Esophagus muscularis mucosa (tissue), 4 donors: ENCODE measurements around the gene TRIM2. TPM values are rescaled to one million over a fixed set of nuclear protein-coding genes. Genes with fewer than 3 reads are reported as not detected.

Source experiments
- DNase-seq: peaks from one replicate; pipeline ENCODE4 v3.0.0-alpha.2; 2017; ENCODE audit errors: extremely low spot score
- H3K27ac ChIP-seq, 4 donors: fragments of 200-600 bp; sonication (generic); replicated peaks in 1 of 4; 1 replicate in 3 of 4; 2 replicates in 1 of 4; pipeline ENCODE4 v1.5.1; 2016 to 2019; ENCODE audit warnings: mild to moderate bottlenecking in 1 of 4
- H3K27me3 ChIP-seq, 4 donors: fragments of 200-600 bp; sonication (generic); one replicate each; pipeline versions ENCODE4 v1.5.1 to v1.6.0; 2016 to 2019
- H3K36me3 ChIP-seq, 4 donors: fragments of 200-600 bp; sonication (generic); one replicate each; pipeline ENCODE4 v1.5.1; 2016 to 2019
- H3K4me1 ChIP-seq, 4 donors: fragments of 200-600 bp; sonication (generic); one replicate each; pipeline ENCODE4 v1.5.1; 2016 to 2019
- H3K4me3 ChIP-seq, 4 donors: fragments of 200-600 bp; sonication (generic); 1 replicate in 2 of 4; 2 replicates in 2 of 4; pipeline ENCODE4 v1.5.1; 2016 to 2019; ENCODE audit warnings: mild to moderate bottlenecking in 4 of 4, moderate library complexity in 1 of 4
- H3K9me3 ChIP-seq, 4 donors: fragments of 200-600 bp; sonication (generic); 1 replicate in 3 of 4; 2 replicates in 1 of 4; pipeline ENCODE4 v1.5.1; 2016 to 2019
- CTCF ChIP-seq, 3 experiments: fragments of 200-600 bp in 2 of 3; fragments of 450-650 bp in 1 of 3; sonication (generic) in 2 of 3; IDR thresholded peaks; one replicate each; pipeline ENCODE4 v1.5.1; 2017 to 2019; ENCODE audit warnings: antibody characterized with exemption in 3 of 3, mild to moderate bottlenecking in 2 of 3, moderate library complexity in 1 of 3
- EP300 ChIP-seq: sonication (generic); formaldehyde crosslinking; IDR thresholded peaks from one replicate; pipeline ENCODE4 v1.6.1; 2017; ENCODE audit warnings: antibody characterized with exemption
- POLR2A ChIP-seq: fragments of 450-650 bp; IDR thresholded peaks from one replicate; pipeline ENCODE4 v1.6.1; 2017; ENCODE audit warnings: antibody characterized with exemption, moderate library complexity, mild to moderate bottlenecking, low read depth
- POLR2AphosphoS5 ChIP-seq, 2 donors: sonication (generic); formaldehyde crosslinking; IDR thresholded peaks; one replicate each; pipeline ENCODE4 v1.6.1; 2017; ENCODE audit warnings: antibody characterized with exemption in 2 of 2
- WGBS: methylation state at CpG from one replicate; pipeline ENCODE4 v1.1.5; 2018; 5-methylcytosine and 5-hydroxymethylcytosine counted together
- intact Hi-C: fragments of 100-400 bp; cut with DNase I; formaldehyde crosslinking; loops from one replicate; pipeline ENCODE4 v1.15.1; 2023
- total RNA-seq, 4 donors: library from RNA; depleted of rRNA; stranded (reverse); fragments of >200 nt; gene quantifications; one replicate each; pipeline versions ENCODE4 v1.1.0 to v1.2.1, GENCODE V29; 2016

The TRIM2 gene
- total RNA-seq, 4 donors from 2014 or later = 28.3 to 36.9 (median 30.4) TPM

GRCh38 chr4:153257151-153257620 lies 52.9 kb downstream of the TRIM2 start:
- Histone ChIP-seq H3K4me1 (peaks cover 0 to 25% (median 19%) of the 10 kb centered on the region in 4 donors), H3K9me3 (no peaks in the 10 kb centered on the region), H3K4me3 (peak overlapping the region in 3 of 4 donors; percentile 19 to 26 (median 26)), H3K27ac (peak overlapping the region in 2 of 4 donors; percentile 8 to 55), H3K27me3 (no peaks in the 10 kb centered on the region), H3K36me3 (no peaks in the 10 kb centered on the region)
- 26% methylated on average over 11 of the region's 11 CpGs for WGBS
- TF ChIP-seq POLR2AphosphoS5 (IDR thresholded peaks at IDR 0.05) (peak in 1 of 2 donors; percentile 43), EP300 (no peak)
- DNase-seq = no peak
- intact Hi-C loops = no loop called here

GRCh38 chr4:153257991-153258390 lies 53.7 kb downstream of the TRIM2 start:
- intact Hi-C loops = no loop called here
- no peak for DNase-seq
- no peak for TF ChIP-seq POLR2A
- Histone ChIP-seq H3K27ac (no peak overlapping the region), H3K9me3 (no peaks in the 10 kb centered on the region), H3K4me1 (peaks cover 0 to 25% (median 19%) of the 10 kb centered on the region in 4 donors), H3K36me3 (no peaks in the 10 kb centered on the region), H3K4me3 (no peak overlapping the region), H3K27me3 (no peaks in the 10 kb centered on the region)
- WGBS = 81% methylated on average over 5 of the region's 5 CpGs

- 75% methylated on average over 4 of the region's 4 CpGs for WGBS
- no peak for DNase-seq
- Histone ChIP-seq H3K36me3 (no peaks in the 10 kb centered on the region), H3K4me3 (no peak overlapping the region), H3K9me3 (no peaks in the 10 kb centered on the region), H3K27ac (no peak overlapping the region), H3K4me1 (peaks cover 0 to 25% (median 19%) of the 10 kb centered on the region in 4 donors), H3K27me3 (no peaks in the 10 kb centered on the region)
- intact Hi-C loops = no loop called here
- no peak for TF ChIP-seq EP300
- TF ChIP-seq POLR2AphosphoS5 (IDR thresholded peaks at IDR 0.05) = no peak
- TF ChIP-seq CTCF (IDR thresholded peaks at IDR 0.05) = no peak
- TF ChIP-seq POLR2A = no peak
Observed at GRCh38 chr4:153258750-153259149, 54.5 kb downstream of the TRIM2 start.

GRCh38 chr4:153259661-153260060 lies 55.4 kb downstream of the TRIM2 start:
- H3K4me1 ChIP-seq = peaks cover 0 to 25% (median 19%) of the 10 kb centered on the region in 4 donors
- no peaks in the 10 kb centered on the region for H3K36me3 ChIP-seq
- H3K27ac ChIP-seq = no peak overlapping the region
- intact Hi-C loops = no loop called here
- H3K4me3 ChIP-seq = no peak overlapping the region
- WGBS = 72% methylated on average over 4 of the region's 4 CpGs
- DNase-seq = no peak
- no peaks in the 10 kb centered on the region for H3K27me3 ChIP-seq
- no peak for TF ChIP-seq CTCF (IDR thresholded peaks at IDR 0.05)
- TF ChIP-seq POLR2A = no peak
- TF ChIP-seq POLR2AphosphoS5 (IDR thresholded peaks at IDR 0.05) = no peak
- TF ChIP-seq EP300 = no peak
- no peaks in the 10 kb centered on the region for H3K9me3 ChIP-seq

GRCh38 chr4:153260132-153260531 lies 55.9 kb downstream of the TRIM2 start:
- Histone ChIP-seq H3K9me3 (no peaks in the 10 kb centered on the region), H3K27me3 (no peaks in the 10 kb centered on the region), H3K27ac (no peak overlapping the region), H3K4me3 (no peak overlapping the region), H3K4me1 (peaks cover 0 to 25% (median 19%) of the 10 kb centered on the region in 4 donors), H3K36me3 (no peaks in the 10 kb centered on the region)
- WGBS = 62% methylated on average over 3 of the region's 3 CpGs
- no peak for DNase-seq
- intact Hi-C loops = no loop called here
- TF ChIP-seq POLR2AphosphoS5 (IDR thresholded peaks at IDR 0.05) = no peak
- TF ChIP-seq EP300 = no peak

- Histone ChIP-seq H3K4me3 (no peak overlapping the region), H3K9me3 (no peaks in the 10 kb centered on the region), H3K4me1 (peaks cover 0 to 25% (median 19%) of the 10 kb centered on the region in 4 donors), H3K36me3 (no peaks in the 10 kb centered on the region), H3K27ac (no peak overlapping the region), H3K27me3 (no peaks in the 10 kb centered on the region)
- intact Hi-C loops = no loop called here
- 92% methylated on average over 3 of the region's 3 CpGs for WGBS
- no peak for DNase-seq
- TF ChIP-seq CTCF (IDR thresholded peaks at IDR 0.05) (no peak), POLR2AphosphoS5 (IDR thresholded peaks at IDR 0.05) (no peak), POLR2A (no peak)
Observed at GRCh38 chr4:153260553-153261300, 56.5 kb downstream of the TRIM2 start.
